SK-N-SH treated with all-trans-retinoic acid at 6 μM for 48 hours (cell line): ENCODE data around the gene TRNP1.

Experiments used
- ATAC-seq: fragments of 200-7000 bp; cut with Tn5 transposase; 3 replicates; pipeline ENCODE4 v1.9.1; 2020; ENCODE audit warnings: mild to moderate bottlenecking, moderate library complexity
- ARNTL ChIP-seq: fragments of 450-650 bp; formaldehyde crosslinking; IDR thresholded peaks from 2 replicates; pipeline ENCODE4 v1.5.0; 2020; ENCODE audit warnings: low read depth, mild to moderate bottlenecking, moderate library complexity, borderline replicate concordance
- BACH2 ChIP-seq: fragments of 250-450 bp; sonication (Bioruptor Pico); IDR thresholded peaks from 2 replicates; pipeline ENCODE4 v1.9.0; 2021; ENCODE audit warnings: mild to moderate bottlenecking, borderline replicate concordance
- CREB5 ChIP-seq: fragments of 250-450 bp; sonication (Bioruptor Pico); IDR thresholded peaks from 2 replicates; pipeline ENCODE4 v1.5.1; 2020; ENCODE audit warnings: low read depth, mild to moderate bottlenecking, moderate library complexity
- CSDC2 ChIP-seq: fragments of 250-450 bp; sonication (Bioruptor Pico); IDR thresholded peaks from 2 replicates; pipeline ENCODE4 v1.5.0; 2020; ENCODE audit warnings: mild to moderate bottlenecking, moderate library complexity
- CSRNP3 ChIP-seq: fragments of 250-450 bp; sonication (Bioruptor Pico); IDR thresholded peaks from 2 replicates; pipeline ENCODE4 v1.5.1; 2021; ENCODE audit warnings: mild to moderate bottlenecking, moderate library complexity
- ESRRG ChIP-seq: fragments of 250-450 bp; sonication (Bioruptor Pico); IDR thresholded peaks from 2 replicates; pipeline ENCODE4 v1.6.1; 2021; ENCODE audit warnings: mild to moderate bottlenecking
- ISL1 ChIP-seq: fragments of 250-450 bp; sonication (Bioruptor Pico); IDR thresholded peaks from 2 replicates; pipeline ENCODE4 v2.1.2; 2022; ENCODE audit warnings: mild to moderate bottlenecking, moderate library complexity
- OSR1 ChIP-seq: fragments of 250-450 bp; sonication (Bioruptor Pico); IDR thresholded peaks from 2 replicates; pipeline ENCODE4 v1.8.0; 2022; ENCODE audit warnings: moderate library complexity, mild to moderate bottlenecking, inconsistent platforms
- PATZ1 ChIP-seq: fragments of 250-450 bp; sonication (Bioruptor Pico); IDR thresholded peaks from 2 replicates; pipeline ENCODE4 v1.8.0; 2020; ENCODE audit warnings: mild to moderate bottlenecking, moderate library complexity, borderline replicate concordance
- POU6F1 ChIP-seq: fragments of 250-450 bp; sonication (Bioruptor Pico); IDR thresholded peaks from 2 replicates; pipeline ENCODE4 v1.8.0; 2021; ENCODE audit warnings: low read depth, mild to moderate bottlenecking, moderate library complexity, borderline replicate concordance
- PPARA ChIP-seq: fragments of 250-450 bp; sonication (Bioruptor Pico); IDR thresholded peaks from 2 replicates; pipeline ENCODE4 v1.5.0; 2020; ENCODE audit warnings: mild to moderate bottlenecking, borderline replicate concordance
- RARB ChIP-seq: fragments of 250-450 bp; sonication (Bioruptor Pico); IDR thresholded peaks from 2 replicates; pipeline ENCODE4 v1.8.0; 2021; ENCODE audit warnings: mild to moderate bottlenecking, moderate library complexity
- SNAI2 ChIP-seq: fragments of 250-450 bp; sonication (Bioruptor Pico); IDR thresholded peaks from 2 replicates; pipeline ENCODE4 v1.5.0; 2020; ENCODE audit warnings: mild to moderate bottlenecking, moderate library complexity
- TCF4 ChIP-seq: fragments of 250-450 bp; sonication (Bioruptor Pico); IDR thresholded peaks from 2 replicates; pipeline ENCODE4 v1.8.0; 2021; ENCODE audit warnings: mild to moderate bottlenecking, moderate library complexity, borderline replicate concordance
- TOX ChIP-seq: fragments of 250-450 bp; sonication (Bioruptor Pico); IDR thresholded peaks from 2 replicates; pipeline ENCODE4 v1.8.0; 2021; ENCODE audit warnings: mild to moderate bottlenecking, moderate library complexity, borderline replicate concordance
- TSHZ2 ChIP-seq: fragments of 250-450 bp; sonication (Bioruptor Pico); IDR thresholded peaks from 2 replicates; pipeline ENCODE4 v1.5.0; 2020; ENCODE audit warnings: mild to moderate bottlenecking, moderate library complexity
- ZC3H10 ChIP-seq: fragments of 250-450 bp; sonication (Bioruptor Pico); IDR thresholded peaks from 2 replicates; pipeline ENCODE4 v1.5.1; 2021; ENCODE audit warnings: mild to moderate bottlenecking, moderate library complexity
- ZFP3 ChIP-seq: fragments of 250-450 bp; sonication (Bioruptor Pico); IDR thresholded peaks from 2 replicates; pipeline ENCODE4 v1.5.0; 2020; ENCODE audit warnings: mild to moderate bottlenecking, moderate library complexity
- ZFP30 ChIP-seq: fragments of 450-650 bp; formaldehyde crosslinking; IDR thresholded peaks from 2 replicates; pipeline ENCODE4 v1.5.0; 2022; ENCODE audit warnings: mild to moderate bottlenecking, moderate library complexity
- ZNF565 ChIP-seq: fragments of 450-650 bp; formaldehyde crosslinking; conservative IDR thresholded peaks from 2 replicates; pipeline ENCODE4 v1.5.0; 2020; ENCODE audit warnings: low read depth, mild to moderate bottlenecking, moderate library complexity
- ZNF70 ChIP-seq: fragments of 450-650 bp; formaldehyde crosslinking; IDR thresholded peaks from 2 replicates; pipeline ENCODE4 v1.5.0; 2020; ENCODE audit warnings: mild to moderate bottlenecking, moderate library complexity
- ZNF8 ChIP-seq: fragments of 450-650 bp; formaldehyde crosslinking; IDR thresholded peaks from 2 replicates; pipeline ENCODE4 v1.5.0; 2020; ENCODE audit warnings: mild to moderate bottlenecking, moderate library complexity

The TRNP1 gene

GRCh38 chr1:27029517-27029916, 36.0 kb downstream of the TRNP1 start:
- ATAC-seq: no peak
- no peak for TF ChIP-seq ZNF565 (CRISPR knock-in tag)
- no peak for TF ChIP-seq ISL1 (CRISPR knock-in tag)
- TF ChIP-seq TSHZ2 (CRISPR knock-in tag): no peak
- no peak for TF ChIP-seq CSDC2
- no peak for TF ChIP-seq ZFP3 (CRISPR knock-in tag)
- no peak for TF ChIP-seq ESRRG (CRISPR knock-in tag)
- no peak for TF ChIP-seq TCF4 (CRISPR knock-in tag)
- no peak for TF ChIP-seq POU6F1 (CRISPR knock-in tag)
- TF ChIP-seq CSRNP3: no peak
- no peak for TF ChIP-seq ZFP30 (CRISPR knock-in tag)
- no peak for TF ChIP-seq ARNTL
- TF ChIP-seq CREB5: no peak
- no peak for TF ChIP-seq ZNF8
- no peak for TF ChIP-seq RARB (CRISPR knock-in tag)
- no peak for TF ChIP-seq PATZ1
- TF ChIP-seq PPARA (CRISPR knock-in tag): no peak
- no peak for TF ChIP-seq ZC3H10 (CRISPR knock-in tag)
- no peak for TF ChIP-seq OSR1 (CRISPR knock-in tag)
- no peak for TF ChIP-seq BACH2 (CRISPR knock-in tag)

GRCh38 chr1:27031235-27032118, 38.0 kb downstream of the TRNP1 start:
- ATAC-seq: no peak
- TF ChIP-seq PATZ1 (no peak), ZFP3 (CRISPR knock-in tag) (no peak), BACH2 (CRISPR knock-in tag) (no peak), CSDC2 (no peak), TCF4 (CRISPR knock-in tag) (no peak), ESRRG (CRISPR knock-in tag) (no peak), ZNF70 (CRISPR knock-in tag) (no peak), TOX (CRISPR knock-in tag) (no peak), ZC3H10 (CRISPR knock-in tag) (no peak), ZFP30 (CRISPR knock-in tag) (no peak), SNAI2 (CRISPR knock-in tag) (no peak), POU6F1 (CRISPR knock-in tag) (no peak), ARNTL (no peak), RARB (CRISPR knock-in tag) (no peak), TSHZ2 (CRISPR knock-in tag) (no peak)
